OCI-LY3 (cell line): ENCODE data around the gene RIIAD1.

ENCODE experiments used
- CTCF ChIP-seq: fragments of 200-600, 300-600 bp; sonication (generic); IDR thresholded peaks from 2 replicates; pipeline ENCODE4 v1.5.1; 2014; ENCODE audit warnings: antibody characterized with exemption, low read length, low read depth
- EZH2phosphoT487 ChIP-seq: fragments of 200-600 bp; shearing (Covaris generic); IDR thresholded peaks from 2 replicates; pipeline ENCODE4 v1.6.1; 2018; ENCODE audit warnings: antibody characterized with exemption, mixed run types, low read depth

- TF ChIP-seq CTCF (no peak), EZH2phosphoT487 (no peak)
Measured at GRCh38 chr1:151702936-151703335, 18.4 kb upstream of the RIIAD1 start.
